Lower leg skin (tissue), 4 donors: ENCODE data around the gene FOXP1. TPM values are rescaled to one million over a fixed set of nuclear protein-coding genes. Genes with fewer than 3 reads are reported as not detected.

ENCODE experiments used
- DNase-seq, 2 donors: peaks; one replicate each; pipeline ENCODE4 v3.0.0-alpha.2; 2019; ENCODE audit warnings: low spot score in 2 of 2
- H3K4me3 ChIP-seq: fragments of 200-600 bp; sonication (generic); 2 replicates; pipeline ENCODE4 v1.5.1; 2017; ENCODE audit warnings: mild to moderate bottlenecking, low read depth; ENCODE audit not compliant: poor library complexity, severe bottlenecking
- CTCF ChIP-seq, 3 donors: fragments of 450-650 bp; IDR thresholded peaks; one replicate each; pipeline ENCODE4 v1.5.1; 2016; ENCODE audit warnings: antibody characterized with exemption in 3 of 3, mild to moderate bottlenecking in 3 of 3, moderate library complexity in 2 of 3
- POLR2A ChIP-seq, 2 donors: fragments of 450-650 bp; IDR thresholded peaks; one replicate each; pipeline ENCODE4 v1.6.1; 2016 to 2017; ENCODE audit warnings: antibody characterized with exemption in 2 of 2, mild to moderate bottlenecking in 1 of 2, moderate library complexity in 1 of 2
- WGBS, 2 donors: methylation state at CpG; one replicate each; pipeline ENCODE4 v1.1.5; 2018; 5-methylcytosine and 5-hydroxymethylcytosine counted together
- intact Hi-C: fragments of 100-400 bp; cut with DNase I; formaldehyde crosslinking; loops from one replicate; pipeline ENCODE4 v1.15.0; 2023; ENCODE audit warnings: low total_unique reads
- total RNA-seq, 4 donors: library from RNA; depleted of rRNA; stranded (reverse); fragments of >200 nt; gene quantifications; one replicate each; pipeline ENCODE4 v1.1.0, GENCODE V29; 2016

Gene FOXP1
- total RNA-seq, 4 donors from 2014 or later, result 46.6 to 66.6 (median 55.2) TPM

GRCh38 chr3:71127844-71128243 is 455.7 kb downstream of the FOXP1 start:
- no peak overlapping the region for H3K4me3 ChIP-seq
- DNase-seq, result no peak
- WGBS, 2 donors, result 78 to 85% methylated on average over 7 of the region's 7 CpGs
- intact Hi-C loops, result no loop called here
- no peak for TF ChIP-seq POLR2A (IDR thresholded peaks at IDR 0.05)
- no peak for TF ChIP-seq CTCF (IDR thresholded peaks at IDR 0.05)

GRCh38 chr3:71127052-71127831 is 456.3 kb downstream of the FOXP1 start:
- no peak for DNase-seq
- no peak overlapping the region for H3K4me3 ChIP-seq
- TF ChIP-seq CTCF (IDR thresholded peaks at IDR 0.05) (no peak), POLR2A (IDR thresholded peaks at IDR 0.05) (no peak)
- WGBS, 2 donors, result 60 to 67% methylated on average over 7 of the region's 7 CpGs
- intact Hi-C loops, result no loop called here

- TF ChIP-seq POLR2A (IDR thresholded peaks at IDR 0.05) (no peak), CTCF (IDR thresholded peaks at IDR 0.05) (no peak)
- no peak overlapping the region for H3K4me3 ChIP-seq
- intact Hi-C loops, result no loop called here
- DNase-seq, result no peak
- 95 to 97% methylated on average over 1 of the region's 1 CpG for WGBS, 2 donors
Observed at GRCh38 chr3:71125738-71126137, 457.8 kb downstream of the FOXP1 start.

- intact Hi-C loops, result no loop called here
Observed at GRCh38 chr3:71124048-71124447, 459.5 kb downstream of the FOXP1 start.

GRCh38 chr3:71122641-71123040 is 460.9 kb downstream of the FOXP1 start:
- TF ChIP-seq CTCF (IDR thresholded peaks at IDR 0.05) (no peak), POLR2A (IDR thresholded peaks at IDR 0.05) (no peak)
- DNase-seq, result no peak
- WGBS, 2 donors, result 92 to 93% methylated on average over 4 of the region's 4 CpGs
- intact Hi-C loops, result no loop called here
- H3K4me3 ChIP-seq, result no peak overlapping the region

More at GRCh38 chr3:71124048-71124447, 459.5 kb downstream of the FOXP1 start:
- TF ChIP-seq POLR2A (IDR thresholded peaks at IDR 0.05), result no peak
- no peak for TF ChIP-seq CTCF (IDR thresholded peaks at IDR 0.05)
- 29 to 48% methylated on average over 1 of the region's 1 CpG for WGBS, 2 donors
- no peak for DNase-seq
- H3K4me3 ChIP-seq, result no peak overlapping the region
